Measurements from ENCODE around the gene METTL8. TPM values are rescaled to one million over a fixed set of nuclear protein-coding genes. Genes with fewer than 3 reads are reported as not detected.

Gene METTL8
- total and polyA plus RNA-seq, 2 of the 13 experiments (the other 11 are each of a cell fraction or from before 2014, with no cell fraction given): 18.6 to 68.2 TPM

DNA sequence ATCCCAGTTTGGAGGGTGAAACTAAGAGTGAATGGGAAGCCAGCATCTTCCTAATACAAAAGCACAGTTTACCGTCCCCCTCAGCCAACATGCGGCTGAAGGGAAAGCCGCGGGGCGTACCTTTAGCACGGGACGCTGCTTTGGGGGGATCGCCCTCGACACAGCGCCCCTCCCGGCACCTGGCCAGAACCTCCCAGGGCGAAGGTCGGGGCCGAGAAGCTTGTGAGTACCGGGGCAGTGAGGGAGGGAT is at the start of gene METTL8 (continued):
- TF ChIP-seq, protein P1, sequence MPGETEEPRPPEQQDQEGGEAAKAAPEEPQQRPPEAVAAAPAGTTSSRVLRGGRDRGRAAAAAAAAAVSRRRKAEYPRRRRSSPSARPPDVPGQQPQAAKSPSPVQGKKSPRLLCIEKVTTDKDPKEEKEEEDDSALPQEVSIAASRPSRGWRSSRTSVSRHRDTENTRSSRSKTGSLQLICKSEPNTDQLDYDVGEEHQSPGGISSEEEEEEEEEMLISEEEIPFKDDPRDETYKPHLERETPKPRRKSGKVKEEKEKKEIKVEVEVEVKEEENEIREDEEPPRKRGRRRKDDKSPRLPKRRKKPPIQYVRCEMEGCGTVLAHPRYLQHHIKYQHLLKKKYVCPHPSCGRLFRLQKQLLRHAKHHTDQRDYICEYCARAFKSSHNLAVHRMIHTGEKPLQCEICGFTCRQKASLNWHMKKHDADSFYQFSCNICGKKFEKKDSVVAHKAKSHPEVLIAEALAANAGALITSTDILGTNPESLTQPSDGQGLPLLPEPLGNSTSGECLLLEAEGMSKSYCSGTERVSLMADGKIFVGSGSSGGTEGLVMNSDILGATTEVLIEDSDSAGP (CRISPR knock-in tag; IDR thresholded peaks at IDR 0.05; ENCODE audit: borderline replicate concordance): no peak
- TF ChIP-seq, protein P2, sequence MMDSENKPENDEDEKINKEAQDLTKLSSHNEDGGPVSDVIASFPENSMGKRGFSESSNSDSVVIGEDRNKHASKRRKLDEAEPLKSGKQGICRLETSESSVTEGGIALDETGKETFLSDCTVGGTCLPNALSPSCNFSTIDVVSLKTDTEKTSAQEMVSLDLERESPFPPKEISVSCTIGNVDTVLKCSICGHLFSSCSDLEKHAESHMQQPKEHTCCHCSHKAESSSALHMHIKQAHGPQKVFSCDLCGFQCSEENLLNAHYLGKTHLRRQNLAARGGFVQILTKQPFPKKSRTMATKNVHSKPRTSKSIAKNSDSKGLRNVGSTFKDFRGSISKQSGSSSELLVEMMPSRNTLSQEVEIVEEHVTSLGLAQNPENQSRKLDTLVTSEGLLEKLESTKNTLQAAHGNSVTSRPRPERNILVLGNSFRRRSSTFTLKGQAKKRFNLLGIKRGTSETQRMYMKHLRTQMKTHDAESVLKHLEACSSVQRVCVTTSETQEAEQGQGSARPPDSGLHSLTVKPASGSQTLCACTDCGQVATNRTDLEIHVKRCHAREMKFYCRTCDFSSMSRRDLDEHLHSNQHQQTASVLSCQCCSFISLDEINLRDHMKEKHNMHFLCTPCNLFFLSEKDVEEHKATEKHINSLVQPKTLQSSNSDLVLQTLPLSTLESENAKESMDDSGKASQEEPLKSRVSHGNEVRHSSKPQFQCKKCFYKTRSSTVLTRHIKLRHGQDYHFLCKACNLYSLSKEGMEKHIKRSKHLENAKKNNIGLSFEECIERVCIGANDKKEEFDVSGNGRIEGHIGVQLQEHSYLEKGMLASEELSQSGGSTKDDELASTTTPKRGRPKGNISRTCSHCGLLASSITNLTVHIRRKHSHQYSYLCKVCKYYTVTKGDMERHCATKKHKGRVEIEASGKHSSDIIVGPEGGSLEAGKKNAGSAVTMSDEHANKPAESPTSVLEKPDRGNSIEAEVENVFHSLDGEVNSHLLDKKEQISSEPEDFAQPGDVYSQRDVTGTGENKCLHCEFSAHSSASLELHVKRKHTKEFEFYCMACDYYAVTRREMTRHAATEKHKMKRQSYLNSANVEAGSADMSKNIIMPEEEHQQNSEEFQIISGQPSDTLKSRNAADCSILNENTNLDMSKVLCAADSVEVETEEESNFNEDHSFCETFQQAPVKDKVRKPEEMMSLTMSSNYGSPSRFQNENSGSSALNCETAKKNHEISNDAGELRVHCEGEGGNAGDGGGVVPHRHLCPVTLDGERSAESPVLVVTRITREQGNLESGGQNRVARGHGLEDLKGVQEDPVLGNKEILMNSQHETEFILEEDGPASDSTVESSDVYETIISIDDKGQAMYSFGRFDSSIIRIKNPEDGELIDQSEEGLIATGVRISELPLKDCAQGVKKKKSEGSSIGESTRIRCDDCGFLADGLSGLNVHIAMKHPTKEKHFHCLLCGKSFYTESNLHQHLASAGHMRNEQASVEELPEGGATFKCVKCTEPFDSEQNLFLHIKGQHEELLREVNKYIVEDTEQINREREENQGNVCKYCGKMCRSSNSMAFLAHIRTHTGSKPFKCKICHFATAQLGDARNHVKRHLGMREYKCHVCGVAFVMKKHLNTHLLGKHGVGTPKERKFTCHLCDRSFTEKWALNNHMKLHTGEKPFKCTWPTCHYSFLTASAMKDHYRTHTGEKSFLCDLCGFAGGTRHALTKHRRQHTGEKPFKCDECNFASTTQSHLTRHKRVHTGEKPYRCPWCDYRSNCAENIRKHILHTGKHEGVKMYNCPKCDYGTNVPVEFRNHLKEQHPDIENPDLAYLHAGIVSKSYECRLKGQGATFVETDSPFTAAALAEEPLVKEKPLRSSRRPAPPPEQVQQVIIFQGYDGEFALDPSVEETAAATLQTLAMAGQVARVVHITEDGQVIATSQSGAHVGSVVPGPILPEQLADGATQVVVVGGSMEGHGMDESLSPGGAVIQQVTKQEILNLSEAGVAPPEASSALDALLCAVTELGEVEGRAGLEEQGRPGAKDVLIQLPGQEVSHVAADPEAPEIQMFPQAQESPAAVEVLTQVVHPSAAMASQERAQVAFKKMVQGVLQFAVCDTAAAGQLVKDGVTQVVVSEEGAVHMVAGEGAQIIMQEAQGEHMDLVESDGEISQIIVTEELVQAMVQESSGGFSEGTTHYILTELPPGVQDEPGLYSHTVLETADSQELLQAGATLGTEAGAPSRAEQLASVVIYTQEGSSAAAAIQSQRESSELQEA (CRISPR knock-in tag; IDR thresholded peaks at IDR 0.05; ENCODE audit: not compliant biosample characterization): peak; percentile 41
- TF ChIP-seq, protein P3, sequence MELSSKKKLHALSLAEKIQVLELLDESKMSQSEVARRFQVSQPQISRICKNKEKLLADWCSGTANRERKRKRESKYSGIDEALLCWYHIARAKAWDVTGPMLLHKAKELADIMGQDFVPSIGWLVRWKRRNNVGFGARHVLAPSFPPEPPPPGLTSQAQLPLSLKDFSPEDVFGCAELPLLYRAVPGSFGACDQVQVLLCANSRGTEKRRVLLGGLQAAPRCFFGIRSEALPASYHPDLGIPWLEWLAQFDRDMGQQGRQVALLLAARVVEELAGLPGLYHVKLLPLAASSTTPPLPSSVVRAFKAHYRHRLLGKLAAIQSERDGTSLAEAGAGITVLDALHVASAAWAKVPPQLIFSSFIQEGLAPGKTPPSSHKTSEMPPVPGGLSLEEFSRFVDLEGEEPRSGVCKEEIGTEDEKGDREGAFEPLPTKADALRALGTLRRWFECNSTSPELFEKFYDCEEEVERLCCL (CRISPR knock-in tag; IDR thresholded peaks at IDR 0.05; ENCODE audit: borderline replicate concordance): no peak
- TF ChIP-seq REPIN1 (CRISPR knock-in tag; IDR thresholded peaks at IDR 0.05; ENCODE audit: borderline replicate concordance, low read depth) (peak; percentile 81), DNMT1 (CRISPR knock-in tag; IDR thresholded peaks at IDR 0.05) (no peak), ZNF333 (CRISPR knock-in tag; IDR thresholded peaks at IDR 0.05; ENCODE audit: borderline replicate concordance) (peak; percentile 62; the same call in 1 of the 2 replicates), TP53 (CRISPR knock-in tag; conservative IDR thresholded peaks at IDR 0.05) (0 out of 2 replicates have a peak, but pooled peaks have one; percentile 12), ZC3H13 (CRISPR knock-in tag; IDR thresholded peaks at IDR 0.05) (no peak; the same call in 1 of the 2 replicates)
- TF ChIP-seq, protein P4, sequence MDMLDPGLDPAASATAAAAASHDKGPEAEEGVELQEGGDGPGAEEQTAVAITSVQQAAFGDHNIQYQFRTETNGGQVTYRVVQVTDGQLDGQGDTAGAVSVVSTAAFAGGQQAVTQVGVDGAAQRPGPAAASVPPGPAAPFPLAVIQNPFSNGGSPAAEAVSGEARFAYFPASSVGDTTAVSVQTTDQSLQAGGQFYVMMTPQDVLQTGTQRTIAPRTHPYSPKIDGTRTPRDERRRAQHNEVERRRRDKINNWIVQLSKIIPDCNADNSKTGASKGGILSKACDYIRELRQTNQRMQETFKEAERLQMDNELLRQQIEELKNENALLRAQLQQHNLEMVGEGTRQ (IDR thresholded peaks at IDR 0.05; ENCODE audit: low read depth, low read length): no peak
- TF ChIP-seq, protein P4 (CRISPR knock-in tag; IDR thresholded peaks at IDR 0.05; ENCODE audit: borderline replicate concordance): no peak

All from HepG2 (cell line).